Measurements from ENCODE around the gene MRGPRF. TPM values are rescaled to one million over a fixed set of nuclear protein-coding genes. Genes with fewer than 3 reads are reported as not detected.

The MRGPRF gene
- polyA plus RNA-seq, 1 donor from 2014 or later: not detected

DNA sequence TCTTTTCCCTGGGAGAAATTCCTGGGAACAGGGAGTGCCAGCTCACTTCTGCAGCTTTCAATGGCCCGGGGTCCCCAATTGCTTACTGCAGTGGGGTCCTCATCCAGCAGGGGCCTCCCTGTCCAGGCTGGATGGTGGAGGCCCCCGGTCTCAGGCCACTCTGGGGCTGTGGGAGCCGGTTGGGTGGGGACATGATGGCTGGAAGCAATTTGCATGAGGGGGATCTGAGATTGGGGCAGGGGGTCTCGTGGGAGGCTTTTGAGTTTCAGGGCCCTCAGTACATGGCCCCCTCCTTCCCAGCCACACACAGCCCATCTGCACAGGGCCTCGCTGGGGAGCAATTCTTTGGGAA is 57.5 kb downstream of the MRGPRF start:
- no peaks in the 10 kb centered on the region for H4K20me1 ChIP-seq (ENCODE audit: insufficient read depth)
- no peaks in the 10 kb centered on the region for H3K9me2 ChIP-seq (ENCODE audit: insufficient read depth, low read length)
- no peak overlapping the region for H3K4me2 ChIP-seq (ENCODE audit: low read length)
- no peaks in the 10 kb centered on the region for H3K36me3 ChIP-seq (ENCODE audit: insufficient read depth, low read length)
- H3K4me3 ChIP-seq (ENCODE audit: low read length): no peak overlapping the region
- no peak overlapping the region for H3K9ac ChIP-seq (ENCODE audit: low read length)
- H3F3A ChIP-seq (ENCODE audit: insufficient read depth, low read length, poor library complexity, severe bottlenecking): no peaks in the 10 kb centered on the region
- H3K9me3 ChIP-seq (ENCODE audit: low read length): no peaks in the 10 kb centered on the region
- H3K27ac ChIP-seq (ENCODE audit: low read length): no peak overlapping the region
- H3K27me3 ChIP-seq (ENCODE audit: insufficient read depth, low read depth, low read length): no peaks in the 10 kb centered on the region
- no peaks in the 10 kb centered on the region for H3K79me2 ChIP-seq (replicated peaks; ENCODE audit: insufficient read depth, low read length)
- no peak for TF ChIP-seq POLR2AphosphoS5 (IDR thresholded peaks at IDR 0.05)
- TF ChIP-seq, protein P1, sequence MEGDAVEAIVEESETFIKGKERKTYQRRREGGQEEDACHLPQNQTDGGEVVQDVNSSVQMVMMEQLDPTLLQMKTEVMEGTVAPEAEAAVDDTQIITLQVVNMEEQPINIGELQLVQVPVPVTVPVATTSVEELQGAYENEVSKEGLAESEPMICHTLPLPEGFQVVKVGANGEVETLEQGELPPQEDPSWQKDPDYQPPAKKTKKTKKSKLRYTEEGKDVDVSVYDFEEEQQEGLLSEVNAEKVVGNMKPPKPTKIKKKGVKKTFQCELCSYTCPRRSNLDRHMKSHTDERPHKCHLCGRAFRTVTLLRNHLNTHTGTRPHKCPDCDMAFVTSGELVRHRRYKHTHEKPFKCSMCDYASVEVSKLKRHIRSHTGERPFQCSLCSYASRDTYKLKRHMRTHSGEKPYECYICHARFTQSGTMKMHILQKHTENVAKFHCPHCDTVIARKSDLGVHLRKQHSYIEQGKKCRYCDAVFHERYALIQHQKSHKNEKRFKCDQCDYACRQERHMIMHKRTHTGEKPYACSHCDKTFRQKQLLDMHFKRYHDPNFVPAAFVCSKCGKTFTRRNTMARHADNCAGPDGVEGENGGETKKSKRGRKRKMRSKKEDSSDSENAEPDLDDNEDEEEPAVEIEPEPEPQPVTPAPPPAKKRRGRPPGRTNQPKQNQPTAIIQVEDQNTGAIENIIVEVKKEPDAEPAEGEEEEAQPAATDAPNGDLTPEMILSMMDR (IDR thresholded peaks at IDR 0.05; ENCODE audit: poor library complexity, severe bottlenecking): no peak
- TF ChIP-seq, protein P2, sequence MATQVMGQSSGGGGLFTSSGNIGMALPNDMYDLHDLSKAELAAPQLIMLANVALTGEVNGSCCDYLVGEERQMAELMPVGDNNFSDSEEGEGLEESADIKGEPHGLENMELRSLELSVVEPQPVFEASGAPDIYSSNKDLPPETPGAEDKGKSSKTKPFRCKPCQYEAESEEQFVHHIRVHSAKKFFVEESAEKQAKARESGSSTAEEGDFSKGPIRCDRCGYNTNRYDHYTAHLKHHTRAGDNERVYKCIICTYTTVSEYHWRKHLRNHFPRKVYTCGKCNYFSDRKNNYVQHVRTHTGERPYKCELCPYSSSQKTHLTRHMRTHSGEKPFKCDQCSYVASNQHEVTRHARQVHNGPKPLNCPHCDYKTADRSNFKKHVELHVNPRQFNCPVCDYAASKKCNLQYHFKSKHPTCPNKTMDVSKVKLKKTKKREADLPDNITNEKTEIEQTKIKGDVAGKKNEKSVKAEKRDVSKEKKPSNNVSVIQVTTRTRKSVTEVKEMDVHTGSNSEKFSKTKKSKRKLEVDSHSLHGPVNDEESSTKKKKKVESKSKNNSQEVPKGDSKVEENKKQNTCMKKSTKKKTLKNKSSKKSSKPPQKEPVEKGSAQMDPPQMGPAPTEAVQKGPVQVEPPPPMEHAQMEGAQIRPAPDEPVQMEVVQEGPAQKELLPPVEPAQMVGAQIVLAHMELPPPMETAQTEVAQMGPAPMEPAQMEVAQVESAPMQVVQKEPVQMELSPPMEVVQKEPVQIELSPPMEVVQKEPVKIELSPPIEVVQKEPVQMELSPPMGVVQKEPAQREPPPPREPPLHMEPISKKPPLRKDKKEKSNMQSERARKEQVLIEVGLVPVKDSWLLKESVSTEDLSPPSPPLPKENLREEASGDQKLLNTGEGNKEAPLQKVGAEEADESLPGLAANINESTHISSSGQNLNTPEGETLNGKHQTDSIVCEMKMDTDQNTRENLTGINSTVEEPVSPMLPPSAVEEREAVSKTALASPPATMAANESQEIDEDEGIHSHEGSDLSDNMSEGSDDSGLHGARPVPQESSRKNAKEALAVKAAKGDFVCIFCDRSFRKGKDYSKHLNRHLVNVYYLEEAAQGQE (IDR thresholded peaks at IDR 0.05; ENCODE audit: borderline replicate concordance): no peak
- TF ChIP-seq EP300 (conservative IDR thresholded peaks at IDR 0.05; ENCODE audit: poor library complexity, severe bottlenecking): no peak
- no peak overlapping the region for H2AFZ ChIP-seq (ENCODE audit: low read depth, low read length)

DNA sequence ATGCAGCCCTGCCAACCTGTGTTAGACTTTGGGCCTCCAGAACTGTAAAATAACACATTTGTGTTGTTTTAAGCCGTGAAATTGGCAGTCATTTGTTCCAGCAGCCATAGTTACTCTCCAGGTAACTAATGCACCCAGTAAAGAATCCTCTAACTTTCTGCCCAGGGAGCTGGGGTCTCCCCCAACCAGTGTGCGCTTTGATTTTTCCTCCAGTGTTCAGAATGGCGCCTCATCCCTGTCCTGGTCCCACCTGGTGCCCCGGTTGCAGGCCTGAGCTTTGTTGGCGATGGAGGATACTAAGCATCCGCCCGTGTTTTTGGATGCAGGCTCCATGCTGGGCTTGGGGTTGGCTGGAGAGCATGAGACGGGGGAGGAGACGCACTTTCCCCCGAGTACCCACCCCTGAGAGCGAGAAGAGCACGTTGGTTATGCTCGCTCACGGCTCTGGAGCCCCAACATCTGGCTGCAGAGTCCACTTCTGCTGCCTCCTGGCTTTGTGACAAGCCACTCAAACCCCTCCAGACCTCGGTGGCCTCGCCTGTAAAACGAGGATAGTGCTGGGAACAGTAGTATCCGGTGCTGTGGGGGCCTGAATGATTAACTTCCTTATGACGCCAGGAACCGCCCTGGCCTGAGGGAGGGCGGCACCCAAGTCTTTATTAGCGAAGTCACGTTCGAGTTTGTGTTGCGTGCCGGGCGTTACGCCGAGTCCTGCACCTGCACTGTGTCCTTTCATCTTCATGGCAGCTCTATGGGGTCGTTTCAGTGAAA is 58.0 kb downstream of the MRGPRF start:
- Histone ChIP-seq H4K20me1 (ENCODE audit: insufficient read depth) (no peaks in the 10 kb centered on the region), H3K36me3 (ENCODE audit: insufficient read depth, low read length) (no peaks in the 10 kb centered on the region), H2AFZ (ENCODE audit: low read depth, low read length) (no peak overlapping the region), H3K4me2 (ENCODE audit: low read length) (no peak overlapping the region), H3K9me3 (ENCODE audit: low read length) (no peaks in the 10 kb centered on the region), H3K79me2 (replicated peaks; ENCODE audit: insufficient read depth, low read length) (no peaks in the 10 kb centered on the region), H3F3A (ENCODE audit: insufficient read depth, low read length, poor library complexity, severe bottlenecking) (no peaks in the 10 kb centered on the region), H3K4me3 (ENCODE audit: low read length) (no peak overlapping the region), H3K27me3 (ENCODE audit: insufficient read depth, low read depth, low read length) (no peaks in the 10 kb centered on the region), H3K9me2 (ENCODE audit: insufficient read depth, low read length) (no peaks in the 10 kb centered on the region), H3K27ac (ENCODE audit: low read length) (no peak overlapping the region), H3K9ac (ENCODE audit: low read length) (no peak overlapping the region)
- no peak for TF ChIP-seq SMC3 (conservative IDR thresholded peaks at IDR 0.05; ENCODE audit: poor library complexity)
- no peak for TF ChIP-seq EZH2 (IDR thresholded peaks at IDR 0.05; ENCODE audit: borderline replicate concordance, insufficient read depth, low read length, poor library complexity, severe bottlenecking)
- no peak for TF ChIP-seq RAD21 (conservative IDR thresholded peaks at IDR 0.05)
- TF ChIP-seq, protein P2 (IDR thresholded peaks at IDR 0.05; ENCODE audit: borderline replicate concordance): no peak
- TF ChIP-seq EP300 (conservative IDR thresholded peaks at IDR 0.05; ENCODE audit: poor library complexity, severe bottlenecking): no peak
- no peak for TF ChIP-seq MXI1 (conservative IDR thresholded peaks at IDR 0.05; ENCODE audit: poor library complexity, severe bottlenecking)

Other genes with a start within 250 kb of the MRGPRF start
- 0.12 and 0.35 TPM in 2 replicates for gene CPT1A, start 171.3 kb downstream of the MRGPRF start, polyA plus RNA-seq
- gene MRPL21, start 109.4 kb downstream of the MRGPRF start, polyA plus RNA-seq: 137 and 139 TPM in 2 replicates
- 9.5 and 12.9 TPM in 2 replicates for gene IGHMBP2, start 109.4 kb downstream of the MRGPRF start, polyA plus RNA-seq
- not detected in 2 replicates for gene MRGPRD, start 32.3 kb downstream of the MRGPRF start, polyA plus RNA-seq
- gene TPCN2, start 35.7 kb upstream of the MRGPRF start, polyA plus RNA-seq: 14.1 and 14.2 TPM in 2 replicates
- gene SMIM38, start 142.7 kb upstream of the MRGPRF start, polyA plus RNA-seq: 1.9 TPM in 2 replicates

Data from neural cell (in vitro differentiated cells).